Activated naive CD4-positive, alpha-beta T cell treated with anti-CD3 and anti-CD28 coated beads, Interleukin-2, amount 10 ng/mL, durations not matched to agents 7 days and 5 days (primary cell): ENCODE measurements around the gene DCPS.
A peak's percentile ranks its signal among the peaks of the same experiment; 100 is the strongest.

ENCODE experiments used
- CTCF ChIA-PET: fragments of 350-600 bp; sonication (Branson Sonifier 250); formaldehyde crosslinking; loops from one replicate; lab custom pipeline; 2021; ENCODE audit warnings: antibody characterized with exemption; lab: Charles Lee
- DNase-seq: peaks from one replicate; pipeline ENCODE4 v3.0.0-alpha.2; 2020
- H3K27ac Mint-ChIP-seq: one replicate; pipeline ENCODE4 v1.8.0; 2021; ENCODE audit warnings: mild to moderate bottlenecking, moderate library complexity, mixed read lengths
- H3K27me3 Mint-ChIP-seq: one replicate; pipeline ENCODE4 v1.8.0; 2021; ENCODE audit warnings: mild to moderate bottlenecking, mixed read lengths
- H3K36me3 Mint-ChIP-seq: one replicate; pipeline ENCODE4 v1.8.0; 2021; ENCODE audit warnings: mixed read lengths
- H3K4me1 Mint-ChIP-seq: one replicate; pipeline ENCODE4 v1.8.0; 2021; ENCODE audit warnings: mixed read lengths
- H3K4me3 Mint-ChIP-seq: one replicate; pipeline ENCODE4 v1.8.0; 2021; ENCODE audit warnings: mild to moderate bottlenecking, moderate library complexity, mixed read lengths
- H3K9me3 Mint-ChIP-seq: one replicate; pipeline ENCODE4 v1.8.0; 2021; ENCODE audit warnings: mixed read lengths

DCPS gene

DNA sequence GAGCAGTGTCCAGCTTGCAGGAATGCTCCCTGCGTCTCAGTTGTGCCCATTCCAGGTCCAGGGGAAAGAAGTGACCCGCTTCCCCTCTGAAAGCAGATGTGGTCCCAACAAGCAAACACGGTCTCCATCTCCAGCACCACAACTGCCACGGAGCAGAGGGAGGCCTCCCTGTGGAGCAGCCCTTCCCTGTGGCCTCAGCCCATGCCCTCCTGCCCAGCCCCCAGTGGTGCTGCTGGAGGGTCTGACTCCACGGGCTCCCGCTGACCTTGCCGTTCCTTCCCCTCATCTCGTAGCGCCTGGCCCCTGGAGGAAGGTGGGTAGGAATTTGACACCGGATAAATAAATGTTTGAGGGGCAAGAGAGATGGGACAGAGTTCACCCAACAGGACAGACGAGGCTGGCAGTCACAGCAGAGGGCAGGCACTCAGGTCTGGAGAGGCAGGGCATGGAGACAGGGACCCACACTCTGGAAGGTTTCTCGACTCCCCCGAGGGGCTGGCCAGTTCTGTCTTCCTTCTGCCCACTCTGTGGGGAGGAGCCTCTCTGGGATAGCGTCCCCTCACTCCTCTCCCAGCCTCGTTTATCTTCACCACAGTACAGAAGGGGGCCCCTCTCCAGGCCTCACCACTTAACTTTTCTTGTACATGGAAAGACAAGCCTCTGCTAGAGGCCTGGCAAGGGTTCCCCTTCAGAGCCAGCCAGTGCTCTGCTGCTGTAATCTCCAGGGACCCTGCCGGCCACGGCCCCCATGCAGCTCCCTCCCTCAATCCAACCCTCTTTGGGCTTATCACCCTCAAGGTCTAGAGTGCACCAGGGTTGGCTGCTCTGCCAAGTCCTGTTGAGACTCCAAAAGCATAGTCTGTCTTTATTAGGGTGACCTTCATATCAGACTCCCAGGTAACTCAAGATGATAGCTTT lies 44.1 kb downstream of the DCPS start:
- peaks cover 24% of the 10 kb centered on the region for H3K4me1 Mint-ChIP-seq
- no peaks in the 10 kb centered on the region for H3K9me3 Mint-ChIP-seq
- DNase-seq, result no peak
- no peak overlapping the region for H3K27ac Mint-ChIP-seq
- CTCF ChIA-PET, result interaction anchor here (0.8 kb wide), 1 partner anchor 37 kb away, joined by 3 read pairs; no protein-coding TSS in a partner anchor
- no peak overlapping the region for H3K4me3 Mint-ChIP-seq
- no peaks in the 10 kb centered on the region for H3K27me3 Mint-ChIP-seq
- H3K36me3 Mint-ChIP-seq, result peaks cover 32% of the 10 kb centered on the region

DNA sequence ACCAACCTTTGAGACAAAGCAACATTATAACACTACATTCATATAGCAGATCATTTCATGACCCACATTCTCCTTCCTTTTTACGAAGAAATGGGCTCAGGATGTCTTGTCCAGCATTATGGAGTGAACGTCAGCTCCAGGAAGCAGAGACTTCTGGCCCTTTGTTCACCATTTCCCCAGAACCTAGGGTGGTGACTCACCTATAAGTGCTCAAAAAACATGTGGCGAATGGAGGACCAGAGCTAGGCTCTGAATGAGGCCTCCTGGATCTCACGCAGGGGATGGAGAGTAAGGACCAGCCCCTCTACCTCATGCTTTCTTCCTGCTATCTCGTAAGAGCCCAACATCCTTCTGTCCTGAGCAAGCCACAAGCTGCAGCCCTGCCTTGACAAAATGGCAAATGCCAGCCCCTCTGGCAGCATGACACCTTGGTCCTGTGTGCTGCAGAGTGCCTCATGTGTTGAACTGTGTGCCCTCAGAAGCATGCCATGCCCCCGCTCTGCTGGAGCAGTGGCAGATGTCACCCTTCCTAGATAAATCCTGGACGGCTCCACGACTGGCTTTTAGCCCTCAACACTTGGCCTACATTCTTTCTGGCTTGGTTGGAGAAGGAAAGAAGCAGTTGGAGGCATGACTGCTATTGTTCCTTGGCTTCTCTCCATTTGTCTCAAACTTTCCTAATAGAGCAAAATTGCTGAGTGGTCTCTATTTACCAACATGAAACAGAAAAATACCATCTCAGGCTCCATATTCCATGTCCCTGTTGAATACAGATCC lies 45.1 kb downstream of the DCPS start:
- CTCF ChIA-PET, result interaction anchor here (0.6 to 0.8 kb wide), 2 partner anchors 38 to 409 kb away, joined by 3 read pairs; no protein-coding TSS in a partner anchor
- H3K27me3 Mint-ChIP-seq, result no peaks in the 10 kb centered on the region
- no peaks in the 10 kb centered on the region for H3K9me3 Mint-ChIP-seq
- no peak overlapping the region for H3K27ac Mint-ChIP-seq
- peaks cover 34% of the 10 kb centered on the region for H3K4me1 Mint-ChIP-seq
- peaks cover 28% of the 10 kb centered on the region for H3K36me3 Mint-ChIP-seq
- no peak for DNase-seq
- H3K4me3 Mint-ChIP-seq, result no peak overlapping the region

DNA sequence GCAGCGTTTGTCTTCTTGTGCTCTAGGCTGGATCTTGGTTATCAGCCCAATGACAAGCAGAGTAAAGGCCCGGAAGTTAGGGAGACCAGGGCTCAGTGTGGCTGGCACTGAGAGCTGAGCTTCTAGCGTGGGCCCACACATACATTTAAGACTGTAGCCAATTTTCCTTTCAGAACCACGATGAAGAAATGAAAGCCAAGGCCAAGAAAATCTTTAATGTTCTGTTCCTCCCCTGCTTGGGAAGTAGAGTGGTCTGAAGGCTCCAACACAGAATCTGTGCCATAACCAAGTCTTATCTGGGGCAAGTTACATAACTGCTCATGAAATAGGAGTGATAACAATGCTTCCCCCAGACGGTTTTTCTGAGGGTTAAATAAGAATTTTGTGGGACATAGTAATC lies 47.0 kb downstream of the DCPS start:
- Mint-ChIP-seq H3K4me1 (peaks cover 40% of the 10 kb centered on the region), H3K9me3 (no peaks in the 10 kb centered on the region), H3K27me3 (no peaks in the 10 kb centered on the region), H3K27ac (no peak overlapping the region), H3K36me3 (peaks cover 21% of the 10 kb centered on the region), H3K4me3 (no peak overlapping the region)
- DNase-seq, result no peak
- CTCF ChIA-PET, result no interaction called here

DNA sequence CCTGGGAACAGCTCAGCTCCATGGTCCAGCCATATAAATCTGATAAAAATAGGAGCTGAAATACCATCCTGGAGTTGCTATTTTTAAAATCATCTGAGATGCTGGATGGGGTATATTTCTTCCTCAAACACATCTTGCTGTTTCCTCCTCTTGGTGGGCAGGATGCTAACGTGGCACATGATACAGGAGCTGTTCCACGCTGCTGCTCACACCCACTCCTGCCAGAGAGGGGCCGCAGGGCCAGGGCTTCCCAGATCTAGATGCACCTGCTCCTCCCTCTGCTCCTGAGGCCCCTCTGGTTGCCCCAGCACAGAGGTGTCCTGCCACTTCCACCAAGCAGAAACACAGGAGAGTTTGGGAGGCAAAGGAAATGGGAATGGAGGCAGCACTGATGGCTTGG lies 48.3 kb downstream of the DCPS start:
- no peak overlapping the region for H3K27ac Mint-ChIP-seq
- H3K4me1 Mint-ChIP-seq, result peaks cover 42% of the 10 kb centered on the region
- no peak overlapping the region for H3K4me3 Mint-ChIP-seq
- CTCF ChIA-PET, result no interaction called here
- no peaks in the 10 kb centered on the region for H3K9me3 Mint-ChIP-seq
- H3K36me3 Mint-ChIP-seq, result peaks cover 18% of the 10 kb centered on the region
- no peak for DNase-seq
- no peaks in the 10 kb centered on the region for H3K27me3 Mint-ChIP-seq

DNA sequence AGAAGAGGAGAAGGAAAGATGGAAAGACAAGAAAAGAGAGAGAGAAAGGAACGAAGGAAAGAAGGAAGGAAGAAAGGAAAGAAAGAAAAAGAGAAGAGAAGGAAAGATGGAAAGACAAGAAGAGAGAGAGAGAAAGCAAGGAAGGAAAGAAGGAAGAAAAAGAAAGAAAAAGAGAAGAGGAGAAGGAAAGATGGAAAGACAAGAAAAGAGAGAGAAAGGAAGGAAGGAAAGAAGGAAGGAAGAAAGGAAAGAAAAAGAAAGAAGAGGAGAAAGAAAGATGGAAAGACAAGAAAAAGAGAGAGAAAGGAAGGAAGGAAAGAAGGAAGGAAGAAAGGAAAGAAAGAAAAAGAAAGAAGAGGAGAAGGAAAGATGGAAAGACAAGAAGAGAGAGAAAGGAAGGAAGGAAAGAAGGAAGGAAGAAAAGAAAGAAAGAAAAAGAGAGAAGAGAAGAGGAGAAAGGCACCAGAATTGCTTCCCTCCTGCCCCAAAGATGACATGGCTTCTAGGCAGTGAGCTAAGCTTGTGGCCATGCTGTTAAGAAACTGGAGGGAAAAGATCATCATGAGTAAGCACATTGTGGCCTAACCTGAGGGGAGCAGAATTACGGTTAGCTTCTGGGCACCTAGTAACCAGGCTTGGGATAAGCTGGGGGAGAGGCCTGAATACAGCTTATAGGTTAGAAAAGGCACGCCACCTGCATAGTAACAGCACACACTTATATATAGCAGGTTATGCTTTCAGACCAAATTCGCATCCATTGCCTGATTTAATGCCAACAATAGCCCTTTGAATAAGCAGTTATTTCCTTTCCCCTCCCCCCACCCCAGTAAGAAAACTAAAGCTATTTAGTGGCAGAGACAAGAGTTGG lies 49.3 kb downstream of the DCPS start:
- peaks cover 44% of the 10 kb centered on the region for H3K4me1 Mint-ChIP-seq
- CTCF ChIA-PET, result interaction anchor here (0.9 to 1.9 kb wide), 2 partner anchors 31 to 35 kb away, joined by 3 to 9 read pairs; no protein-coding TSS in a partner anchor
- peak overlapping the region; percentile 66 for H3K4me3 Mint-ChIP-seq

DNA sequence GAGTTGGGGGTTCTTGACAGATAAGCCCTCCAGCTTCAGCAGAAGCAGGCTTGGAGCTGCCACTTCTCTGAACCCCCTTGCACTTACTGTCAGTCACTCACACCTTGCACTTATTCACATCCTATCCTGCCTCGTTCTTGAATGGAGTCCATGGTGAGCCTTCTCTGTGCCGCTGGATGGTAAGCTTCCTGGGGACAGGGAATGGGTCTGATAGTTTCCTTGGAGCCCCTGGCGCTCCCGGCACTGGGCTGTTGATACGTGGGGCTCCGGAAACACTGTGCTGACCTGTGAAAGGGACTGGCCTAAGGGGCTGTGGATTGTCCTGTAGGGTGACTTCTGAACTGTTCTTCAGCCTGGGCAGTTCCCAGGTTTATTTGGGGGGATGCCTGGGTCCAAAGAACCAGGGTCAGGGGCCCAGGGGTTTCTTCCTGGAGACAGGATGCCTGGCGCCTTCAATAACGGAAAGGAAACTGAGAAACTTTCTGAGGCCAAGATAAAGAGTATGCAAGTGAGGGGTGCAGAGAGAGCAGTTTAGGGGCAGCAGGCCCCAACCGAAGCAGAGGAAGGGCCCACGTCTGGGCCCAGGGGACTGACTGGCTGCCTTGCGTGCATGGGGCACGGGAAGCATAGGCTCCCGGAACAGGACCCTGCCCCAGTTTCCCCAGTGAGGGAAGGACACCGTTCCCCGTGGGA lies 50.9 kb downstream of the DCPS start:
- Mint-ChIP-seq H3K36me3 (peaks cover 13% of the 10 kb centered on the region), H3K27ac (peak overlapping the region; percentile 79), H3K4me3 (peak overlapping the region; percentile 89), H3K9me3 (no peaks in the 10 kb centered on the region), H3K4me1 (peaks cover 44% of the 10 kb centered on the region), H3K27me3 (no peaks in the 10 kb centered on the region)
- CTCF ChIA-PET, result interaction anchor here (1.9 to 4.3 kb wide), 2 partner anchors 36 to 44 kb away, joined by 9 to 25 read pairs; no protein-coding TSS in a partner anchor
- no peak for DNase-seq

More for the DNA sequence above, 49.3 kb downstream of the DCPS start:
- H3K27ac Mint-ChIP-seq, result peak overlapping the region; percentile 58
- no peaks in the 10 kb centered on the region for H3K27me3 Mint-ChIP-seq
- DNase-seq, result no peak
- peaks cover 18% of the 10 kb centered on the region for H3K36me3 Mint-ChIP-seq
- no peaks in the 10 kb centered on the region for H3K9me3 Mint-ChIP-seq

DNA sequence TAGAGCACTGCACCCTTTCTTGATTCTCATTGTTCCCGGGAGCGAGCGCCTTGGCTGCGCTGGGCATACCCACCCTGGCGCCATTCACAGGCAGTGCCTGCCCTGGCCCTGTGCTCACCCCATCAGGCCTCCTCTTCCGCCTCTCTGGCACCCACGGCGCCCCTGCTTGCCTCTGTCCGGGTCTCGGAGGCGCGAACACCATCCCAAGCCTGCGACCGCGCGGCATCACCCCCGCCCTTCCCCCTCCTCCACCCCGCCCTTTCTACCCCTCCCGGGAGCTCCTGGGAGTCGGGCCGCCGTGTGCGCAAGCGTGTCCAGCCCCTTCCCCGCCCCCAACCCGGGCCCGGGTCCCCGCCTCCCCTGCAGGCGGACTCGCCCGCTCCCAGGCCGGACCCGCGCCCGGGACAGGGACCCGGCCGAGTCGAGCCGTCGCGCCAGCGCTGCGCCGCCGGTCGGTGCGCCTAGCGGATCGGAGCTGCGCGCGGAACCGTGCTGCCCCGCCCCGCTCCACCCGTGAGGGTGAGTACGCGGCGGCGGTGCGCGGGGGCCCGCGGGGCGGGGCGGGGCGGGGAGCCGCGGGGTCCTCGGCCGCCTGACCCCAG lies 51.6 kb downstream of the DCPS start, which contains the start of gene ST3GAL4:
ST3GAL4 (plus strand) TSS at position 363 of the 602 bp plus-strand sequence. CDS start 50,470 bp downstream, outside the sequence.
- Mint-ChIP-seq H3K9me3 (no peaks in the 10 kb centered on the region), H3K4me1 (peaks cover 44% of the 10 kb centered on the region), H3K4me3 (peak within 1 kb of the TSS; percentile 89), H3K27me3 (no peaks in the 10 kb centered on the region), H3K27ac (peak within 1 kb of the TSS; percentile 79), H3K36me3 (peaks cover 13% of the 10 kb centered on the region)
- CTCF ChIA-PET, result interaction anchor here (4.3 kb wide), 1 partner anchor 45 kb away, joined by 25 read pairs; no protein-coding TSS in a partner anchor
- DNase-seq, result peak; percentile 79

DNA sequence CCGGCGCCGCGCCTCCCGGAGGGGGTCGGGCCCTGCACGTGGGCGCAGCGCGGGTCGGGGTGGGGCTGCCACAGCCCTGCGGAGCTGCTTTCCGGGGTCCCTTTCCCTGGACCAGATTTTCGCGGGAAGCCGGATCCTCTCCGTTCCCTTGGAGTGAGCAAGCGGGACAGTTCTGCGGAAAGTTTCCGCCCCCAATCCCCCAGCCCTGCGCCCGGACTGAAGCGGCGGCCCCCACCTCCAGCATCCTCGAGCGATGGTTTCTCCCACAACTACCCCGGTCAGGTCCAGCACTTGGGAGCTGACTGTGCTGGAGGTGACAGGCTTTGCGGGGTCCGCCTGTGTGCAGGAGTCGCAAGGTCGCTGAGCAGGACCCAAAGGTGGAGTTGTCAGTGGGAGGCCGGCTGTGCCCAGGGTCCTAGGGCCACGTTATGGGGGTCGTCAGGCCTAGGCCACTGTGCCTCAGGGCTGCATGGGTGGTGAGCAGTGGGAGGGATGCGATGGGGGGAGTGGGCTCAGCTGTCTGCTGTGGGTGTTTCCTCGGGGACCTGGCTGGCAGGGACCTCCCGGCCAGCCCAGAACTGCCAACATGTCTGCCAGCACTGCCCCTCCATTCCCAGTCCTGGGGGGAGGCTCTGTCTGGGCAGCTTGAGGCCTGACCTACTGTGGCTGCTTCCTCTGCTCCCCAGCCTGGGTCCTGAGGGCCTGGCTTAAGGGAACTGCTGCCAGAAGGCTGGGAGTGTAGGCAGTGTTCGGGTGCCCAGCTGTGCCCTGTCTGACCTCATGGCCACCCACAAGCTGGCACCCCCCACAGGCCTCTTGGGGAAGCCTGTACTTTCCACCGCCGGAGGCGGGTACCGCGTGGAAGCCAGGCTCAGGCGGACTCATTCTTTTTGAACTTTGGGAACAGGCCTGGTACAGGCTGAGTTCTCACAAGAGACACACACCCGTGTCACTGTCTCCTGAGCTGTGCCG lies 52.4 kb downstream of the DCPS start:
- CTCF ChIA-PET, result interaction anchor here (0.6 to 4.3 kb wide), 3 partner anchors 45 to 125 kb away, joined by 3 to 25 read pairs (median 4); no protein-coding TSS in a partner anchor
- Mint-ChIP-seq H3K27ac (peak overlapping the region; percentile 28), H3K4me1 (peaks cover 38% of the 10 kb centered on the region), H3K9me3 (no peaks in the 10 kb centered on the region), H3K36me3 (peaks cover 8% of the 10 kb centered on the region), H3K4me3 (peak overlapping the region; percentile 70), H3K27me3 (no peaks in the 10 kb centered on the region)
- no peak for DNase-seq

DNA sequence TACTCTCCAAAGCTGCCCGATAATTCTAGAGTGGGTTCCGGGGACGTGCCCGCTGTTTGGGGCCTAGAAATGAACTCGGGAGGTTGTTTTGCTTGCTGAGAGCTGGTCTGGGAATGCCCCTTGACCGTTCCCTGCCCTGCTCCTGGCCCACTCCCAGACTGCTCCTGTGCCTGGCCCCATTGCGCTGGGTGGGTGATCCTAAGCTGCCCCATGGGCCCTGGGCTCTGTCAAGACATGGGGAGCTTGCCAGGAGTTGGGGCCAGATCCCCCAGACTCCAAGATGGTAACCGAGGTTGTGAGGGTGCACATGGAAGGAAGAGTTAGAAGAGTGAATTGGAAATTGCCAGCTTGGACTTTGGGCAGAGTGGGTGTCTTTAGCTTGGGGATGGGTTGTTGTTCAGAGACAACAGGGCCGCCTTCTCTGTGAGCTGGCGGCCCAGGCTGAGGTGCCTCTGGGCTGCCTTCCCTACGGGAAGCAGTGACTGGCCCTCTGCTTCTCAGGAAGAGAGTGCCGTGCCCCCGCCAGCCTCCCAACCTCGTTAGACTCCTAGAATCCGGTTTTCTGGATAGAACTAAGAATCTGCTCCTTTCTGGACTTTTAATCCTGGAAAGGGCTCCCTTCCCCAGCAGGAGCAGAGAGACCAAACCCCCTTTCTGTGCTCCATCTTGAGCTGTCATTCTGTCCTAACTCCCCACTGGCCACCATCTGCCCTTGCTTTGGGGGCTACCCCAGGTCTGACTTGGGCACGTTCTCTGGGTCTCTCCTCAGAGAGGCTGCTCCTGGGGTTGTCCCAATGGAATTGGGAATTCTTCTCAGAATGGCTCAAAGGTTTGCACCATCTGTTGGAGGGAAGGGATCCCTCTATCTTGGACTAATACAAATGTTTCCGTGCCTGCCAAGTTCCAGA lies 53.4 kb downstream of the DCPS start:
- no peaks in the 10 kb centered on the region for H3K27me3 Mint-ChIP-seq
- no peak for DNase-seq
- peaks cover 8% of the 10 kb centered on the region for H3K36me3 Mint-ChIP-seq
- no peak overlapping the region for H3K27ac Mint-ChIP-seq
- peak overlapping the region; percentile 70 for H3K4me3 Mint-ChIP-seq
- H3K4me1 Mint-ChIP-seq, result peaks cover 35% of the 10 kb centered on the region
- no peaks in the 10 kb centered on the region for H3K9me3 Mint-ChIP-seq
- CTCF ChIA-PET, result interaction anchor here (0.6 to 4.3 kb wide), 5 partner anchors 10 to 124 kb away, joined by 3 to 25 read pairs (median 4); no protein-coding TSS in a partner anchor

DNA sequence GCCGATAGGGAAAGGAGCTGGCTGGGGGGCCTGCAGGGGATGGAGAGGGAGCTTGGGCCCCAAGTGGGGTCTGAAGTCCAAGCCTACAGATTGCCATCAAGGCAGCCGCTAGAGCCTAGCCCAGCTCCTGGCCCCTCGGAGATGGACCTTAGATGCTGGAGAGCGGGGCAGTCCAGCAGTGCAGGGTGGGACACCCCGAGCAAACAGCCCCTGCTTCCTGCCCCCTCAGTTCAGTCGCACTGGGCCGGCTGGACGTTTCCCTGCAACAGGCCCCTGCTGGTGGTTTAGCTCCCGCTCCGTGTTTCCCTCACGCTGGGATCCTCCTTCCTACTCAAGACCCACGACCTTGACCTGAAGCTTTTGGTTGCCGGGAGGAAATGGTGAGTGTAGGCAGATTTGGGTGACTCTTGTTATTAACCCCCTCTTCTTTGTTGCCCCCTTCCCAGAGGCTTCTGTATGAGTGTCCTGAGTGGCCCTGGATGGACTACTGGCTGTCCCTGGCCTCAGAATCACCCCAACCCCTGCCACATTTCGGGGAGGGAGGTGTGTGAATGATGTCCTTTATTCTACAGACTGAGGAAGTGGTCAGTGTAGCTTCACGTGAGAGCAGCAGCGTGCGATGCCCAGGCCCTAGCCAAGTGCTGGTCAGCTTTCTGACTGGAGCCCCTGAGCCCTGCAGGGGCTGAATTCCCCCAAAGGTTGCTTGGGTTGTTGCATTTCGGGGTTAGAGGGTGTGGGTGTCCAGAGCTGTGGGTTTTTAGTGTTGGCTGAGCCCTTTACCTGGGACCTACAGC lies 54.3 kb downstream of the DCPS start:
- H3K4me3 Mint-ChIP-seq, result no peak overlapping the region
- H3K27ac Mint-ChIP-seq, result no peak overlapping the region
- H3K4me1 Mint-ChIP-seq, result peaks cover 27% of the 10 kb centered on the region
- no peaks in the 10 kb centered on the region for H3K9me3 Mint-ChIP-seq
- CTCF ChIA-PET, result interaction anchor here (1.2 to 4.3 kb wide), 3 partner anchors 10 to 47 kb away, joined by 3 to 25 read pairs (median 4); no protein-coding TSS in a partner anchor
- H3K27me3 Mint-ChIP-seq, result no peaks in the 10 kb centered on the region
- peaks cover 1% of the 10 kb centered on the region for H3K36me3 Mint-ChIP-seq
- DNase-seq, result no peak
